GM13977 (cell line): ENCODE data around the gene MRPL50.

Experiments used
- DNase-seq: peaks from one replicate; pipeline ENCODE4 v3.0.0; 2012; ENCODE audit warnings: low spot score
- CTCF ChIP-seq: IDR thresholded peaks from 2 replicates; pipeline ENCODE4 v1.5.1; 2012; ENCODE audit warnings: mild to moderate bottlenecking, control low read depth; ENCODE audit not compliant: insufficient read depth; ENCODE audit errors: extremely low read depth, missing control alignments
- in situ Hi-C: fragments of 300-500 bp; cut with MboI; formaldehyde crosslinking; loops from one replicate; pipeline ENCODE4 v1.12.0; 2022; ENCODE audit warnings: low sequenced_read_pairs, low pct_unique_long_range_greater_than_20kb, mixed read lengths, inconsistent platforms; ENCODE audit not compliant: unreplicated experiment

The MRPL50 gene

GRCh38 chr9:101365181-101365580, 33.2 kb downstream of the MRPL50 start:
- no peak for DNase-seq
- in situ Hi-C loops = no loop called here
- no peak for TF ChIP-seq CTCF

GRCh38 chr9:101362450-101362849, 36.0 kb downstream of the MRPL50 start:
- DNase-seq = no peak
- in situ Hi-C loops = no loop called here
- no peak for TF ChIP-seq CTCF

- in situ Hi-C loops = no loop called here
- no peak for TF ChIP-seq CTCF
- no peak for DNase-seq
Measured at GRCh38 chr9:101360647-101361046, 37.8 kb downstream of the MRPL50 start.

- no peak for DNase-seq
- TF ChIP-seq CTCF = no peak
- in situ Hi-C loops = no loop called here
Measured at GRCh38 chr9:101359679-101360078, 38.7 kb downstream of the MRPL50 start.

GRCh38 chr9:101356619-101357018, 41.8 kb downstream of the MRPL50 start:
- no peak for DNase-seq
- TF ChIP-seq CTCF = no peak
- in situ Hi-C loops = no loop called here

GRCh38 chr9:101354765-101355708, 43.4 kb downstream of the MRPL50 start:
- TF ChIP-seq CTCF = no peak
- no peak for DNase-seq
- in situ Hi-C loops = no loop called here
